Measurements from ENCODE around the gene C3orf33.
"Not testable (repeated sequence)": the region's sequence is repeated elsewhere in the genome, so short reads cannot be mapped to it uniquely, and the experiment has no call there.

C3orf33 gene

GRCh38 chr3:155805802-155806618 is at the start of gene C3orf33:
Gene C3orf33 (minus strand): TSS chr3:155806278. CDS start chr3:155806252, 26 bp downstream.
- peak; percentile 55 to 68 for DNase-seq (ENCODE audit: low read depth in 2 of 2)

DNA sequence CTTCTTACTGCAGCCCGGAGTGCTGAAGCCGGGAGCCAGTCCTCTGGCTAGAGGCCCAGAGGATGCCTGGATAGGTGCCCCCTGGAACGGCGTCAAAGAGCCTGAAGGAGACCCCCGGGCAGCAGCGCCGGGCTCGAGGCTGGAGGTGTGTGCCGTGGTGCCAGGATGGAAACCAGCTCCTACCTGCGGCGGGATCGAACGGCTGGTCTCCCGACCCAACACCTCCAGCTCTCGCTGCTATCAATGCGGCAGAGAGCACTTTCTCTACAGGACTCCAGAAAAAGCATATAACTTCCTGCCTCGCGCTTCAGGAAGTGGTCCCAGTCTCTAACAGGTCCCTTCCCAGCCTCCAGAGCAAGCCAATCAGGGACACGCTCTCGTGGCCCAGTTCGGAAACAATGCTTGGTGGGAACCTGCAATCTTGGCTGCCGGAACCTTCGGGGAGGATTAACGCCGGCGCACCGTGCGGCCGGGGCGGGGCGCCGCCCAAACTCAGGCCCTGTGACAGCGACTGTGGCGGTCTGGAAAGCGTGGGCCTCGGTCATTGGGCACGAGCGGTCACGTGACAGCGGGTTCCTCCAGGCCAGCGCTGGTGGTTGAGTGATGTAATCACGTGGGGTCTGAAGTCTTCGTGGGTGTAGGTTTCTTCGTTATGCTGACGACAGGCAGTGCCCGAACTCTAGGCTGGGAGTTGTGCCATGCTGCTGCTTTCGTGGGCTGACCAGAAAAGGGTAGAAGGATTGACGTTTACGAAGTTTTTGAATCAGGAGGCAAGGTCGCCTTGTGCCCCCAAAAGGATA is 48.3 kb upstream of the C3orf33 start, which contains the start of gene SLC33A1:
Gene SLC33A1, minus strand, starts transcription at position 287 of the 800 bp plus-strand sequence. CDS start 430 bp downstream, outside the sequence.
- peak; percentile 97 to 99 for DNase-seq (ENCODE audit: low read depth in 2 of 2)

DNA sequence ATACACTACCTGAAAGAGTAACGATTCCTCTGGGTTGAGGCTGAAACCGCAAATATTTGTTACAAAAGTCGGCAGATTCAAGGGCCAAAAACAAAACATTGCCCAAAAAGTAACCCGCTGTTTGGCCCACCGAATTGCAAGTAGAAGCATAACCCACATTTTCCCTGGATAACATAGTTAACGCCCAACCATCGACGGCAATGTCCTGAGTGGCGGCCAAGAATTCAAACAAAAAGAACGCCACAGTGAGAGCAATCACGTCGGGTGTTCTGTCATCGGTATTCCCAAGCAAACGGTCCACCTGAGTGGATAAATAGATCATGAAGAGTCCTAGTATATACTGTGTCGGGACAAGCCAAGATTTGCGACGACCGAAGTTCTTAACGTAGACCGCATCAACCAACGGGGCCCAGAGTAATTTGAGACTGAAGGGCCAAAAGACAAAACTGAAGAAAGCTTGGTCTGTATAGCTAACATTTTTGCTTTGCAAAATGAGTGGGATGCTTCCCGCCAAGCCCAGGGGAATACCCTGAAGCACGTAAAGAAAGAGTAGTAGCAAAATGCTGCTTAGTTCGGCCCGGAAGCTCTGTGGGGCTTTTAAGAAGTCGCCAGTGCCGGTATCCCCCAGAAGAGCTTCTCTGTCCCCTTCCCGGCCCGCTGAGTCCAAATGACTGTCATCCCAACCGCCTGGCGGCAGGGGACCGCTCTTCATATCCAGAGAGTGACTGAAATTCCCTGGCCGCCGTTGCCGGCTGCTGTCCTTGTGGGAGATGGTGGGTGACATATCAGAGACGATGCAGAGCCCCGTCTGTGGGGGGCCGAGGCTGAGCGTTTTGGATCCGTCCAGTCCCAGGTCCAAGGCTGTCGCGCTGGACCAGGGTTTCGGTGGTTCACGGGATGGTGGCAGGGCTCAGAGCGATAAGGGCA is 47.4 kb upstream of the C3orf33 start:
- peak in 1 of 2 experiments; percentile 15 for DNase-seq (ENCODE audit: low read depth in 2 of 2)

GRCh38 chr3:155852341-155852740 is 46.3 kb upstream of the C3orf33 start:
- DNase-seq (ENCODE audit: low read depth in 2 of 2) = no peak

- DNase-seq (ENCODE audit: low read depth in 2 of 2) = not testable (repeated sequence)
Observed at GRCh38 chr3:155849404-155849803, 43.3 kb upstream of the C3orf33 start.

DNA sequence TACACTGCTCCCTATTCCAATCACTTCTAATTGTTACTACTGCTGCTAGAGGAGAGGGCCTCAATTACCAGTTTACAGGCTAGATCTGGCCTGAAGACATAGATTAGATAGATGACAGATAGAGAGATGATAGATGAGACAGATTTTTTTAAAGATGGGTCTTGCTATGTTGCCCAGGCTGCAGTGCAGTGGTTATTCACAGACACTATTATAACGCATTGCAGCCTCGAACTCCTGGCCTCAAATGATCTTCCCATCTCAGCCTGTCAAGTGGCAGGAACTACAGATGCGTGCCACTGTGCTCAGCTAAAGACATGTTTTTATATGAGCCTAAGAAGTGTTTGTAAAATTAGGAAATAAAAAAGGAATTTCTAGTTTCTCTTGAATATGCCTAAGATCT is 41.9 kb upstream of the C3orf33 start:
- DNase-seq (ENCODE audit: low read depth in 2 of 2) = no peak

- no peak for DNase-seq (ENCODE audit: low read depth in 2 of 2)
Observed at GRCh38 chr3:155846119-155846518, 40.0 kb upstream of the C3orf33 start.

GRCh38 chr3:155843569-155843968 is 37.5 kb upstream of the C3orf33 start:
- DNase-seq (ENCODE audit: low read depth in 2 of 2) = no peak

GRCh38 chr3:155835341-155836071 is 29.4 kb upstream of the C3orf33 start:
- no peak for DNase-seq (ENCODE audit: low read depth in 2 of 2)

GRCh38 chr3:155828490-155829098 is 22.5 kb upstream of the C3orf33 start:
- not testable (repeated sequence) for DNase-seq (ENCODE audit: low read depth in 2 of 2)

DNA sequence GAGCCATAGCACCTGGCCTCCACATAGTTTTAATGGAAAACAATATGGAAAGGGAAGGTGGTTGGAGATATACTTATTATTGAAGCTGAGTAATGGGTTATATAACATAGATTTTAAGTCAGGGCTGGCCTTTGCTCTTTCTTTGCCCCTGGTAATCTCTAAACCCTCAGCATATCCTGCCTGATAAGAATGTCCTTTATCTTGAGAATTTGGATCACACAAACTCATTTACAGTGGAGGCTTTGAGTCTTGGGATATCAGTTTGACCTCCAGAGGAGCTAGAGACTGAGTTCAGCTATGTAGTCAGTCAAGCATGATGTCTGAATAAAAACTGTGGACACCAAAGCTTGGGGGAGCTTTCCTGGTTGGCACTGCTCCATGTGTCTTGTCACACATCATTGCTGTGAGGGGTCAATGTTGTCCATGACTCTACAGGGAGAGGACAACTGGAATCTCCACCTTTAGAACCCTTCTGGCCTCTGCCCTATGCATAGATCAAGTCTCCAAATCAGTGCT is 9.0 kb upstream of the C3orf33 start:
- DNase-seq (ENCODE audit: low read depth in 2 of 2) = no peak

DNA sequence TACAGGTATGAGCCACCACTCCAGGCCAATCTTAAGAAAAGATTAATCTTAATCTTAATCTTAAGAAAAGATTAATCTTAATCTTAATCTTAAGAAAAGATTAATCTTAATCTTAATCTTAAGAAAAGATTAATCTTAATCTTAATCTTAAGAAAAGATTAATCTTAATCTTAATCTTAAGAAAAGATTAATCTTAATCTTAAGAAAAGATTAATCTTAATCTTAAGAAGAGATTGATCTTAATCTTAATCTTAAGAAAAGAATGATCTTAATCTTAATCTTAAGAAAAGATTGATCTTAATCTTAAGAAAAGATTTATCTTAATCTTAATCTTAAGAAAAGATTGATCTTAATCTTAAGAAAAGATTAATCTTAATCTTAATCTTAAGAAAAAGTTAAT is 7.1 kb upstream of the C3orf33 start:
- DNase-seq (ENCODE audit: low read depth in 2 of 2) = not testable (repeated sequence)

- no peak for DNase-seq (ENCODE audit: low read depth in 2 of 2)
Observed at GRCh38 chr3:155809181-155809580, 3.1 kb upstream of the C3orf33 start.

- no peak for DNase-seq (ENCODE audit: low read depth in 2 of 2)
Observed at GRCh38 chr3:155807823-155808222, 1.7 kb upstream of the C3orf33 start.

- DNase-seq (ENCODE audit: low read depth in 2 of 2) = peak; percentile 15 to 52
Observed at GRCh38 chr3:155805204-155805801, 775 bp downstream of the C3orf33 start.

DNA sequence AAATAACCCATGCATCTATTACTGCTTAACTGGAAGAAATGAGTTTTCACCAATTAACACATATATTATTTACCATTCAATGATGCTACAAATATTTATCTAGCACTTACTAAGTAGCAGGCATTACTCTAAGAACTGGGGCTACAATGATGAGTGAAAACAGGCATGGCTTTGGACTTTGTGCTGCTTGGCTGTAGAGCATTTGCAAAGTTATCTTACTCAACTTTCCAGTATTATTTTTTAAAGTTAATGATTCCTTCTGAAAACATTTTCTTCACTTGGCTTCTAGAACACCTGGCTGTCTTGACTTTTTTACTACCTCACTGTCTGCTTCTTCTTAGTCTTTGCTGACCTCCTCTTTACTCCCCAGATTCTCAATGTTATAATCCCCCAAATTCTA is 1.8 kb downstream of the C3orf33 start:
- DNase-seq (ENCODE audit: low read depth in 2 of 2) = no peak

- DNase-seq (ENCODE audit: low read depth in 2 of 2) = no peak
Observed at GRCh38 chr3:155792532-155792931, 13.5 kb downstream of the C3orf33 start.

GRCh38 chr3:155791190-155791589 is 14.9 kb downstream of the C3orf33 start:
- DNase-seq (ENCODE audit: low read depth in 2 of 2) = no peak

DNA sequence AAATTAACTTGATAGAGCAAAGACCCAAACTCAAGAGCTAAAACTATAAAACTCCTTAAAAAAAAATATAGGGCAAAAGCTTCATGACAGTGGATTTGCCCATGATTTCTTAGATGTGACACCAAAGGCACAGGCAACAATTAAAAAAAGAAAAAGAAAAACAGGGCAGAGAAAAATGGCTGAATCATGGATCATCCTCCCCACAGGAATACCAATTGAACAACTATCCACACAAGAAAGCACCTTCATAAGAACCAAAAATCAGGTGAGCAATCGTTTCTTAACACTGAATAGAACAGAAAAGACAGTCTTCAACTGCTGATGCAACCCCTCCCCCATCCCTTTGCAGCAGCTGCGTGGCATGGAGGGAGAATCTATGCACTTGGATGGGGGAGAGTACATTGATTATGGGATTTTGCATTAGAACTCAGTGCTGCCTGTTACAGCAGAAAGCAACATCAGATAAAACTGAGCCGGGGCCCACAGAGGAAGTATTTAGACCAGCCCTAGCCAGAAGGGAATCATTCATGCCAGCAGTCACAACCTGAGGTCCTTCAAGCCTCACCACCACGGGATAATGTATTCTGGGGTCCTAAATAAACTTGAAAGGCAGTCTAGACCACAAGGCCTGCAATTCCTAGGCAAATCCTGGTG is 15.7 kb downstream of the C3orf33 start:
- no peak for DNase-seq (ENCODE audit: low read depth in 2 of 2)

All from stimulated activated CD4-positive, alpha-beta T cell treated with anti-CD3 and anti-CD28 coated beads, Interleukin-12 subunit alpha, Interleukin-12 subunit beta, amount 100 ng/mL, for 24 hours (primary cell).